Progenitor cell of endocrine pancreas (in vitro differentiated cells): ENCODE measurements around the gene LDLR. TPM values are rescaled to one million over a fixed set of nuclear protein-coding genes. Genes with fewer than 3 reads are reported as not detected.

ENCODE experiments used
- DNase-seq: peaks from one replicate; pipeline ENCODE4 v3.0.0; 2021; ENCODE audit warnings: low spot score; ENCODE audit not compliant: unreplicated experiment
- H3K27ac Mint-ChIP-seq: 2 replicates; pipeline ENCODE4 v1.8.0; 2021; ENCODE audit warnings: mild to moderate bottlenecking, moderate library complexity, mixed read lengths
- H3K27me3 Mint-ChIP-seq: 2 replicates; pipeline ENCODE4 v1.8.0; 2021; ENCODE audit warnings: mixed read lengths
- H3K36me3 Mint-ChIP-seq: 2 replicates; pipeline ENCODE4 v1.8.0; 2022; ENCODE audit warnings: mixed read lengths; ENCODE audit not compliant: insufficient read depth
- H3K4me1 Mint-ChIP-seq: 2 replicates; pipeline ENCODE4 v1.8.0; 2021; ENCODE audit warnings: low read depth, mixed read lengths
- H3K4me3 Mint-ChIP-seq: 2 replicates; pipeline ENCODE4 v1.8.0; 2021; ENCODE audit warnings: low read depth, mild to moderate bottlenecking, moderate library complexity, mixed read lengths
- H3K9me3 Mint-ChIP-seq: 2 replicates; pipeline ENCODE4 v1.8.0; 2021; ENCODE audit warnings: low read depth, mixed read lengths
- CTCF ChIP-seq: fragments of 200-600 bp; sonication (generic); IDR thresholded peaks from one replicate; pipeline ENCODE4 v1.5.0; 2021; ENCODE audit warnings: antibody characterized with exemption, mild to moderate bottlenecking; ENCODE audit not compliant: unreplicated experiment
- total RNA-seq: library from RNA; stranded (reverse); gene quantifications from 2 replicates; pipeline ENCODE4 v1.2.1, GENCODE V29; 2021

The LDLR gene
- total RNA-seq, 1 donor from 2014 or later: 73.2 TPM

GRCh38 chr19:11106477-11106876 is 17.2 kb downstream of the LDLR start:
- TF ChIP-seq CTCF: no peak
- H3K9me3 Mint-ChIP-seq: no peaks in the 10 kb centered on the region
- DNase-seq: no peak
- H3K4me3 Mint-ChIP-seq: no peak overlapping the region
- H3K27me3 Mint-ChIP-seq: no peaks in the 10 kb centered on the region
- H3K4me1 Mint-ChIP-seq: no peaks in the 10 kb centered on the region
- peaks cover 18% of the 10 kb centered on the region for H3K36me3 Mint-ChIP-seq
- H3K27ac Mint-ChIP-seq: no peak overlapping the region

- Mint-ChIP-seq H3K9me3 (no peaks in the 10 kb centered on the region), H3K27me3 (no peaks in the 10 kb centered on the region), H3K4me3 (no peak overlapping the region), H3K36me3 (peaks cover 18% of the 10 kb centered on the region), H3K27ac (no peak overlapping the region), H3K4me1 (no peaks in the 10 kb centered on the region)
- no peak for DNase-seq
- TF ChIP-seq CTCF: no peak
These were observed 19.5 kb downstream of the LDLR start for GRCh38 chr19:11108746-11109145.

- no peaks in the 10 kb centered on the region for H3K4me1 Mint-ChIP-seq
- H3K27ac Mint-ChIP-seq: no peak overlapping the region
- H3K4me3 Mint-ChIP-seq: no peak overlapping the region
- no peak for TF ChIP-seq CTCF
- H3K9me3 Mint-ChIP-seq: no peaks in the 10 kb centered on the region
- H3K36me3 Mint-ChIP-seq: peaks cover 16% of the 10 kb centered on the region
- no peak for DNase-seq
- H3K27me3 Mint-ChIP-seq: no peaks in the 10 kb centered on the region
These were observed 22.0 kb downstream of the LDLR start for GRCh38 chr19:11111117-11111770.

- Mint-ChIP-seq H3K9me3 (no peaks in the 10 kb centered on the region), H3K27me3 (no peaks in the 10 kb centered on the region), H3K4me1 (no peaks in the 10 kb centered on the region), H3K27ac (no peak overlapping the region), H3K4me3 (no peak overlapping the region), H3K36me3 (peaks cover 20% of the 10 kb centered on the region)
- TF ChIP-seq CTCF: no peak
- no peak for DNase-seq
These were observed 22.5 kb downstream of the LDLR start for GRCh38 chr19:11111771-11112144.

GRCh38 chr19:11113140-11113708 is 24.0 kb downstream of the LDLR start:
- Mint-ChIP-seq H3K27me3 (no peaks in the 10 kb centered on the region), H3K9me3 (no peaks in the 10 kb centered on the region), H3K36me3 (peaks cover 21% of the 10 kb centered on the region), H3K27ac (no peak overlapping the region), H3K4me1 (no peaks in the 10 kb centered on the region), H3K4me3 (no peak overlapping the region)
- no peak for TF ChIP-seq CTCF
- no peak for DNase-seq
